Measurements from ENCODE around the gene CAPS2. TPM values are rescaled to one million over a fixed set of nuclear protein-coding genes. Genes with fewer than 3 reads are reported as not detected.
A peak's percentile ranks its signal among the peaks of the same experiment; 100 is the strongest.

Gene CAPS2
- total RNA-seq: 10 to 100 TPM in 3 of 5 donors, 1 to 10 TPM in 2; 1.3 to 74.7 (median 16.5) TPM
- polyA plus RNA-seq: 1 to 10 TPM; 1.7 to 3.7 (median 1.8) TPM
- long read RNA-seq, donor 1: 0 reads
- long read RNA-seq, donor 2: 0 reads
- long read RNA-seq, donor 3: 0 reads
- long read RNA-seq, donor 4: 0 reads
- long read RNA-seq, donor 5: 0 reads
- long read RNA-seq, donor 6: 0 reads
- long read RNA-seq, donor 7: 0 reads
- long read RNA-seq, donor 8: 0 reads
- long read RNA-seq, donor 9: 0 reads
- long read RNA-seq, donor 10: 0 reads

DNA sequence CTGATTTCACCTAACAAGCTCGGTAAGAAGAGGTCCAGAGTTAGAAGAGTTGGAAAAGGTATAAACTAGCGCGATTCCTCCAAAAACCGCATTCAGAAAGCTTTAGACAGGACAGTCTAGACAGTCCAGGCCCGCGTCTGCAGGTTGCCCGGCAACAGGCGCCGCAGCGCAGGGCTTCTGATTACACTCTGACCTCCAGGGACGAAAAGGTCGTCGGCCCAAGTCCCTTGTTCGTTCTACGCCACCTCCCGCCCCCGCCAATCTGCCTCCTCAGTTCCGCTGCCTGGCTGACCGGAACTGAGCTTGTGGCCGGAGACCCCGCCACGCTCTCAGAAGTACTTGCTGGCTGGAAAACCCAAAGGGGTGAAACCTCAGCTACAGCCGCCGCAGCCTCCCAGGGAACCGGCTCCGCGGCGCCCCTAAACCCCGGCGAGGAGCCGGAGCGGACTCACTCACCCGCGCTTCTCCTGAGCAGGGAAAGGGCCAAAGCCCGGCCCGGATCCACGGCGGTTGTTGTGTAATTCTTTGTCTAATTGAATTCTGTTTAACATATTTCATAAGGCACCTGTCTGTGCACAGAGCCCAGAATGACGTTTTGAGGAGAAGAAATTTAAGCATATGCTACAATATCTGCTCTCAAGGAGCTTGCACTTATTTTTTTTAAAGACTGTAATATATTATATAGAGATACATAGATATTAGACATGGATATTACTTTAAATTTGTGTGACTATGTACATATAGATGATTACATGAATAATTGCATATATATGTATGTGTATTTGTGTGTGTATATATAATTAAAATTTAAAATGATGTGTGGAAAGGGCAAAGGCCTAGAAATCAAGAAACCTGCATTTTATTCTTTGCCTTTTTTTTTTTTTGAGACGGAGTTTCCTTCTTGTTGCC, at the start of gene CAPS2:
CAPS2 (minus strand) TSS at position 407 of the 909 bp plus-strand sequence. CDS start 3,826 bp downstream, outside the sequence.
- Histone ChIP-seq H3K27me3 (no peaks in the 10 kb centered on the region), H3K36me3 (no peaks in the 10 kb centered on the region), H3K4me3 (peak within 1 kb of the TSS; percentile 56 to 69 (median 66)), H3K9me3 (no peaks in the 10 kb centered on the region), H3K4me1 (peaks cover 0 to 23% (median 17%) of the 10 kb centered on the region in 4 donors), H3K27ac (peak within 1 kb of the TSS in 4 of 5 donors; percentile 48 to 79 (median 64))
- TF ChIP-seq, protein P1, sequence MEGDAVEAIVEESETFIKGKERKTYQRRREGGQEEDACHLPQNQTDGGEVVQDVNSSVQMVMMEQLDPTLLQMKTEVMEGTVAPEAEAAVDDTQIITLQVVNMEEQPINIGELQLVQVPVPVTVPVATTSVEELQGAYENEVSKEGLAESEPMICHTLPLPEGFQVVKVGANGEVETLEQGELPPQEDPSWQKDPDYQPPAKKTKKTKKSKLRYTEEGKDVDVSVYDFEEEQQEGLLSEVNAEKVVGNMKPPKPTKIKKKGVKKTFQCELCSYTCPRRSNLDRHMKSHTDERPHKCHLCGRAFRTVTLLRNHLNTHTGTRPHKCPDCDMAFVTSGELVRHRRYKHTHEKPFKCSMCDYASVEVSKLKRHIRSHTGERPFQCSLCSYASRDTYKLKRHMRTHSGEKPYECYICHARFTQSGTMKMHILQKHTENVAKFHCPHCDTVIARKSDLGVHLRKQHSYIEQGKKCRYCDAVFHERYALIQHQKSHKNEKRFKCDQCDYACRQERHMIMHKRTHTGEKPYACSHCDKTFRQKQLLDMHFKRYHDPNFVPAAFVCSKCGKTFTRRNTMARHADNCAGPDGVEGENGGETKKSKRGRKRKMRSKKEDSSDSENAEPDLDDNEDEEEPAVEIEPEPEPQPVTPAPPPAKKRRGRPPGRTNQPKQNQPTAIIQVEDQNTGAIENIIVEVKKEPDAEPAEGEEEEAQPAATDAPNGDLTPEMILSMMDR (IDR thresholded peaks at IDR 0.05): peak in 1 of 7 experiments; percentile 20
- TF ChIP-seq POLR2AphosphoS5 (IDR thresholded peaks at IDR 0.05) (peak; percentile 29 to 75 (median 38)), EP300 (IDR thresholded peaks at IDR 0.05) (no peak)
- intact Hi-C loops (cut with DNase I; ENCODE audit: low total_unique reads): loop anchor here (10.0 kb wide), 1 partner anchor 175 kb away; no protein-coding TSS in a partner anchor
- DNase-seq: peak; percentile 83 to 94
- 3% methylated on average over 36 to 40 of the region's 40 CpGs for WGBS, 5 donors

DNA sequence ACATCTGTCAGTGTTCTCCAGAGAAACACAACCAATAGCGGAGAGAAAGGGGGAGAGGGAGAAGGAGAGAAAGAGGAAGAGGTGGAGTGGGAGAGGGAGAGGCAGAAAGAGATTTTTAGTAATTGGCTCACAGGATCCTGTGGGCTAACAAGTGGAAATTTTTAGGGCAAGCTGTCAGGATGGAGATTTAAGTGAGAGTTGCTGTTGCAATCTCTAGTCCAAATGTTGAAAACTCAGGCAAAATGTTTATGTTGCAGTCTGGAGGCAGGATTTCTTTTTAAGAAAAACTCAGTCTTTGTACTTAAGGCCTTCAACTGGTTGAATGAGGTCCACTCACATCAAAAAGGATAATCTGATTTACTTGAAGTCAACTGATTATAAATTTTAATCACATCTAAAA, 48.2 kb upstream of the CAPS2 start:
- intact Hi-C loops (cut with DNase I; ENCODE audit: low total_unique reads): no loop called here

DNA sequence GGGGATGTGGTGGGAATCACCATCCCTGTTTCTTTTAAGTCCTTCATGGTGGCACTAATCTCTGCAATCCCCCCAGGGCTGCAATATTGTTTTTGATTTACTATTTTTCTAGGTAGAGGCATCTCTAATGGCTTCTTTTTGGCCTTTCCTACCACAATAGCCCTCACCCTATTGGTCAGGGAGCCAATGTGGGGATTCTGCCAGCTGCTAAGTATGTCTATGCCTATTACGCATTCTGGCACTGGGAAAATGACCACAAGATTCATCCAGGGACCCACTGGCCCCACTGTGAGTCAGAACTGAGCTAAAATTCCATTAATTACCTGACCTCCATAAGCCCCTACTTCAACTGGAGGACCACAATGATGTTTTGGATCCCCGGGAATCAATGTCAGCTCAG, 44.8 kb upstream of the CAPS2 start:
- no peak overlapping the region for H3K27ac ChIP-seq
- no peaks in the 10 kb centered on the region for H3K36me3 ChIP-seq
- no peak for DNase-seq
- no peaks in the 10 kb centered on the region for H3K27me3 ChIP-seq
- H3K9me3 ChIP-seq: no peaks in the 10 kb centered on the region
- WGBS, 5 donors: 93 to 100% (median 95%) methylated on average over 2 of the region's 2 CpGs
- H3K4me1 ChIP-seq: peaks cover 0 to 9% (median 4%) of the 10 kb centered on the region in 4 donors
- TF ChIP-seq EP300 (IDR thresholded peaks at IDR 0.05): no peak
- TF ChIP-seq POLR2A (IDR thresholded peaks at IDR 0.05): no peak
- TF ChIP-seq, protein P1 (IDR thresholded peaks at IDR 0.05): no peak
- no peak for TF ChIP-seq POLR2AphosphoS5 (IDR thresholded peaks at IDR 0.05)
- H3K4me3 ChIP-seq: no peak overlapping the region
- intact Hi-C loops (cut with DNase I; ENCODE audit: low total_unique reads): no loop called here

More for the DNA sequence above, 48.2 kb upstream of the CAPS2 start:
- no peak overlapping the region for H3K4me3 ChIP-seq
- no peak for DNase-seq
- no peaks in the 10 kb centered on the region for H3K27me3 ChIP-seq
- peaks cover 0 to 9% (median 4%) of the 10 kb centered on the region in 4 donors for H3K4me1 ChIP-seq
- 56 to 91% (median 86%) methylated on average over 1 of the region's 1 CpG for whole genome bisulfite sequencing, 5 donors
- no peaks in the 10 kb centered on the region for H3K36me3 ChIP-seq
- H3K27ac ChIP-seq: peak overlapping the region in 1 of 5 donors; percentile 46
- TF ChIP-seq, protein P1 (IDR thresholded peaks at IDR 0.05): no peak
- TF ChIP-seq EP300 (IDR thresholded peaks at IDR 0.05) (no peak), POLR2AphosphoS5 (IDR thresholded peaks at IDR 0.05) (no peak), POLR2A (IDR thresholded peaks at IDR 0.05) (no peak)
- no peaks in the 10 kb centered on the region for H3K9me3 ChIP-seq

DNA sequence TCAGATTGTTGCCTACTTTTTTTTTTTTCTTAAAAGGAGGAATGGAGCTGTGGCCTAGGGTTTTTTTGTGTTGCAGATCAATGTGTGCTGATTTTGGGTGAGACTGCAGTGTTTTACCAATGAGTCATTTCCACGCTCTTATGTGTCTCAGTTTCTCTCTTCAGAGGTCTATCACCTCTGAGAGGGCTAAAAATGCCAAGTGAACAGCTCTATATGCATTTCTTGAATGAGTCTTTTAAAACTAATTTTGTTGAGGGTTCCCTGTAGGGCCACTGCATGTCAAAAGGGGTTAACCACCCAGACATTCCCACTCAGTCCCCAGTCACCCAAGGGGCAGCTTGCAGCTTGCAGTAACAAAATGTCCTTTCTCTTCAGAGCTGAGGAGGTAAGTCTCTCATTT, 36.5 kb upstream of the CAPS2 start:
- intact Hi-C loops (cut with DNase I; ENCODE audit: low total_unique reads): no loop called here
- Histone ChIP-seq H3K27me3 (no peaks in the 10 kb centered on the region), H3K4me3 (no peak overlapping the region), H3K36me3 (no peaks in the 10 kb centered on the region), H3K9me3 (no peaks in the 10 kb centered on the region), H3K4me1 (no peaks in the 10 kb centered on the region), H3K27ac (no peak overlapping the region)
- no peak for DNase-seq
- TF ChIP-seq POLR2A (IDR thresholded peaks at IDR 0.05) (no peak), POLR2AphosphoS5 (IDR thresholded peaks at IDR 0.05) (no peak), EP300 (IDR thresholded peaks at IDR 0.05) (no peak)
- TF ChIP-seq, protein P1 (IDR thresholded peaks at IDR 0.05): no peak
- 88 to 100% (median 98%) methylated on average over 1 of the region's 1 CpG for WGBS, 5 donors

Measured in stomach (tissue), 19 donors.